BLaER1 treated with 17β-estradiol and CSF1 and Interleukin-3, amounts not matched to agents 10 nM and 100 nM (cell line): ENCODE measurements around the gene ERC1.

Experiments
- H3K27ac ChIP-seq, 11 experiments: shearing (Covaris generic); formaldehyde crosslinking; 2 replicates each; pipeline ENCODE4 v1.8.1; 2022
- H3K27me3 ChIP-seq, 11 experiments: shearing (Covaris generic); formaldehyde crosslinking; 2 replicates each; pipeline ENCODE4 v1.8.1; 2022
- H3K36me3 ChIP-seq, 11 experiments: shearing (Covaris generic); formaldehyde crosslinking; 2 replicates each; pipeline ENCODE4 v1.8.1; 2022
- H3K4me1 ChIP-seq, 10 experiments: shearing (Covaris generic); formaldehyde crosslinking; 2 replicates each; pipeline ENCODE4 v1.8.1; 2022
- H3K4me2 ChIP-seq, 11 experiments: shearing (Covaris generic); formaldehyde crosslinking; 2 replicates each; pipeline ENCODE4 v1.8.1; 2022
- H3K4me3 ChIP-seq, 10 experiments: shearing (Covaris generic); formaldehyde crosslinking; 2 replicates each; pipeline ENCODE4 v1.8.1; 2022
- H3K9ac ChIP-seq, 11 experiments: shearing (Covaris generic); formaldehyde crosslinking; 2 replicates each; pipeline ENCODE4 v1.8.1; 2022
- H3K9me3 ChIP-seq, 11 experiments: shearing (Covaris generic); formaldehyde crosslinking; replicated peaks in 1 of 11; 2 replicates each; pipeline ENCODE4 v1.8.1; 2022
- H4K20me1 ChIP-seq, 11 experiments: shearing (Covaris generic); formaldehyde crosslinking; 2 replicates each; pipeline ENCODE4 v1.8.1; 2022
- Cebpa-rat ChIP-seq, 11 experiments: shearing (Covaris generic); IDR thresholded peaks; 2 replicates each; pipeline ENCODE4 v1.8.1; 2022

The ERC1 gene

DNA sequence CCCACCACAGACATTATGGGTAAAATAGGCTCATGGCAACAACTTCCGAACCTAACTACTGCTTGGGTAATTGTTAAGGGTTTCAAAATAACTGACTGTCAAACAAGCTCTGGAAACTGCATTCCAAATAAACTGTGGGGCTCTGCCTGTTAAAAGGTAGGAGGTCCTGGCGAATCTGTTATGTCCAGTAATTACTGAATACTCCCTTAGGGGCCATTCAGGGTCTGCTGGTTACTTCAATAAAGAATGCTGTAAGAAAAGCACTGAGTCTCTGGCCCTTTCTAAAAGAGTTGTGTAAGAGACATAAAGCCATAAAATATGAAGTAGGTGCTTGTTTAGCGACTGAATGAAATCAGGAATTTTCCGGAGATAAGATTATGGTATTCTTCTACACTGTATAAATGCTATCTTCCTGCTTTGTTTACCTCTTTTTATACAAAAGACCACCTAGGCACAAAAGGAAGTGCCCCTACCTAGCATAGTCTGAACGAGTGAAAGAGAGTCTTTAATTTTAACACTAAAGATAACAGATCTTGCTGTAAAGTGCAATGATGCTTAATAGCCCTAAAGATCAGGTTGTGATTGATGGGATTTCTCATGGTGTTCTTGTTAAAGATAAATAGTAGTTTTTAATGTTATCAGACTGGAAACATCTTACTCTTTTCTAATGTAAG is 475.6 kb downstream of the ERC1 start:
- Histone ChIP-seq H3K36me3 (peaks cover 0 to 25% (median 7%) of the 10 kb centered on the region in 11 experiments; a peak in 11 of 22 replicates), H3K27ac (no peak overlapping the region), H3K4me1 (peaks cover 5 to 31% (median 27%) of the 10 kb centered on the region in 10 experiments; a peak in 18 of 20 replicates), H4K20me1 (no peaks in the 10 kb centered on the region; a peak in 1 of 22 replicates), H3K9ac (no peak overlapping the region), H3K27me3 (no peaks in the 10 kb centered on the region), H3K4me2 (no peak overlapping the region), H3K4me3 (no peak overlapping the region), H3K9me3 (peaks cover 0 to 10% (median 5%) of the 10 kb centered on the region in 11 experiments; a peak in 12 of 22 replicates)
- no peak for TF ChIP-seq Cebpa-rat (IDR thresholded peaks at IDR 0.05)

GRCh38 chr12:1467710-1468109 is 476.7 kb downstream of the ERC1 start:
- Histone ChIP-seq H3K36me3 (peaks cover 0 to 25% (median 7%) of the 10 kb centered on the region in 11 experiments; a peak in 11 of 22 replicates), H3K4me3 (no peak overlapping the region), H3K4me2 (no peak overlapping the region), H3K4me1 (peaks cover 16 to 42% (median 38%) of the 10 kb centered on the region in 10 experiments), H3K9ac (no peak overlapping the region), H3K9me3 (peaks cover 0 to 4% (median 0%) of the 10 kb centered on the region in 11 experiments; a peak in 1 of 22 replicates), H3K27ac (no peak overlapping the region), H3K27me3 (no peaks in the 10 kb centered on the region), H4K20me1 (no peaks in the 10 kb centered on the region; a peak in 1 of 22 replicates)
- TF ChIP-seq Cebpa-rat (IDR thresholded peaks at IDR 0.05), result no peak

DNA sequence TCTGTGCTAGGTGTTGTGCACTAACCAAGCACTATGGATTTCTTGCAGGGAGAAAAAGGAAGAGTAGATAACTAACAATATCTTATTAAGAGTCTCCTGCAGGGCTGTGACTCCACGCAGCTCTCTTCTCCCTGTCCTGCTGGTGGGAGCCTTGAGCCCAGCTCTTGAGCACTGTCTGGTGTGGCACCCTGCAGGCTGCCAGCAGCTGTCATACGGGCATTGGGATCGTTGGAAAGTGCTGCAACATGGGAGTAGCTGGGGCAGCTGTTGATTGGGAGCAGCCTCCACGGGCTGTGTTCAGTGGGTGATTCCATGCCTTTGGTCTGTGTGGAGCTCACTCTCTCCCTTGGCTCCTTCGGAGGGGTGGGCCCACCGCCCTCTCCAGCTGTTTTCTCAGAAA is 478.0 kb downstream of the ERC1 start:
- no peaks in the 10 kb centered on the region for H3K27me3 ChIP-seq

DNA sequence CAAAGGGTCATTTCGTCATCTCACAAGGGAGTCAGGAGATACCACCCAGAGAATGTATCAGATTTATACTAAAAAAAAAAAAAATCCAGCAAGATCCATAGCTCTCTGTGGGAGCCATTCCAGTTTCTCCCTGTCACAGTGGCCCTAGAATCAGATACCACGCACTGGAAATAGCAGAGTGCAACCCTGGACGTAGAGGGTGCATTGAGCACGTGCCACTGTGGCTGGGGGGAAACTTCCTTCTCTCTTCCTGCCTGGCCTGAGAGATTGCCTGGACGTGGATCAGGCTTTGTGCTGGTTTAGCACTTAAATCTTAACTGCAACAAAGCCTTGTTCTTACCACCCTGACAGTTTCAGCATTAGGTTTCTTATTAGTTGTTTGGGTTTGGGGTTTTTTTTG is 479.0 kb downstream of the ERC1 start:
- Histone ChIP-seq H3K4me3 (no peak overlapping the region), H3K9me3 (peaks cover 0 to 4% (median 0%) of the 10 kb centered on the region in 11 experiments; a peak in 1 of 22 replicates), H4K20me1 (peaks cover 0 to 5% (median 0%) of the 10 kb centered on the region in 11 experiments; a peak in 2 of 22 replicates), H3K36me3 (peaks cover 0 to 20% (median 7%) of the 10 kb centered on the region in 11 experiments; a peak in 11 of 22 replicates), H3K9ac (no peak overlapping the region), H3K27me3 (no peaks in the 10 kb centered on the region), H3K4me2 (peak overlapping the region in 4 of 11 experiments; percentile 13 to 36 (median 16); a peak in 7 of 22 replicates), H3K27ac (no peak overlapping the region), H3K4me1 (peaks cover 33 to 49% (median 48%) of the 10 kb centered on the region in 10 experiments)
- TF ChIP-seq Cebpa-rat (IDR thresholded peaks at IDR 0.05), result no peak

More for the DNA sequence above, 478.0 kb downstream of the ERC1 start:
- Histone ChIP-seq H3K9ac (no peak overlapping the region), H3K36me3 (peaks cover 0 to 25% (median 7%) of the 10 kb centered on the region in 11 experiments; a peak in 11 of 22 replicates), H3K4me1 (peaks cover 24 to 49% (median 45%) of the 10 kb centered on the region in 10 experiments), H3K9me3 (peaks cover 0 to 4% (median 0%) of the 10 kb centered on the region in 11 experiments; a peak in 1 of 22 replicates), H3K4me2 (no peak overlapping the region), H3K4me3 (no peak overlapping the region), H3K27ac (no peak overlapping the region), H4K20me1 (no peaks in the 10 kb centered on the region; a peak in 2 of 22 replicates)
- TF ChIP-seq Cebpa-rat (IDR thresholded peaks at IDR 0.05), result no peak

GRCh38 chr12:1471224-1471623 is 480.2 kb downstream of the ERC1 start:
- Histone ChIP-seq H3K4me2 (peak overlapping the region in 5 of 11 experiments; percentile 75 to 95 (median 81); a peak in 7 of 22 replicates), H3K4me1 (peaks cover 33 to 57% (median 48%) of the 10 kb centered on the region in 10 experiments), H3K36me3 (peaks cover 0 to 8% (median 4%) of the 10 kb centered on the region in 11 experiments; a peak in 5 of 22 replicates), H3K4me3 (no peak overlapping the region), H3K9ac (no peak overlapping the region), H4K20me1 (peaks cover 0 to 5% (median 0%) of the 10 kb centered on the region in 11 experiments; a peak in 2 of 22 replicates), H3K9me3 (no peaks in the 10 kb centered on the region), H3K27ac (no peak overlapping the region), H3K27me3 (no peaks in the 10 kb centered on the region)
- TF ChIP-seq Cebpa-rat (IDR thresholded peaks at IDR 0.05), result no peak

- Histone ChIP-seq H3K9ac (peak overlapping the region in 9 of 11 experiments; percentile 32 to 61 (median 46); a peak in 16 of 22 replicates), H3K36me3 (peaks cover 0 to 18% (median 3%) of the 10 kb centered on the region in 11 experiments; a peak in 3 of 22 replicates), H3K27me3 (no peaks in the 10 kb centered on the region), H3K27ac (peak overlapping the region in 10 of 11 experiments; percentile 4 to 79 (median 64); a peak in 17 of 22 replicates), H3K9me3 (no peaks in the 10 kb centered on the region), H4K20me1 (peaks cover 0 to 5% (median 0%) of the 10 kb centered on the region in 11 experiments; a peak in 2 of 22 replicates), H3K4me2 (peak overlapping the region; percentile 70 to 95 (median 81)), H3K4me3 (peak overlapping the region in 5 of 10 experiments; percentile 6 to 38 (median 31); a peak in 9 of 20 replicates), H3K4me1 (peaks cover 33 to 57% (median 48%) of the 10 kb centered on the region in 10 experiments)
- no peak for TF ChIP-seq Cebpa-rat (IDR thresholded peaks at IDR 0.05)
Measured at GRCh38 chr12:1473418-1473817, 482.4 kb downstream of the ERC1 start.

GRCh38 chr12:1474041-1474573 is 483.1 kb downstream of the ERC1 start:
- Histone ChIP-seq H3K27ac (peak overlapping the region in 9 of 11 experiments; percentile 43 to 79 (median 64); a peak in 18 of 22 replicates), H3K4me3 (peak overlapping the region in 5 of 10 experiments; percentile 6 to 38 (median 31); a peak in 7 of 20 replicates), H4K20me1 (peaks cover 0 to 5% (median 0%) of the 10 kb centered on the region in 11 experiments; a peak in 2 of 22 replicates), H3K4me2 (peak overlapping the region; percentile 70 to 95 (median 81)), H3K9me3 (no peaks in the 10 kb centered on the region), H3K36me3 (peaks cover 0 to 18% (median 3%) of the 10 kb centered on the region in 11 experiments; a peak in 3 of 22 replicates), H3K9ac (peak overlapping the region in 9 of 11 experiments; percentile 27 to 61 (median 46); a peak in 16 of 22 replicates), H3K27me3 (no peaks in the 10 kb centered on the region), H3K4me1 (peaks cover 33 to 57% (median 48%) of the 10 kb centered on the region in 10 experiments)
- TF ChIP-seq Cebpa-rat (IDR thresholded peaks at IDR 0.05), result no peak

- peaks cover 0 to 5% (median 0%) of the 10 kb centered on the region in 11 experiments; a peak in 1 of 22 replicates for H4K20me1 ChIP-seq
- peaks cover 0 to 18% (median 0%) of the 10 kb centered on the region in 11 experiments; a peak in 3 of 22 replicates for H3K36me3 ChIP-seq
- H3K9me3 ChIP-seq, result no peaks in the 10 kb centered on the region
- H3K27ac ChIP-seq, result peak overlapping the region in 9 of 11 experiments; percentile 31 to 79 (median 64); a peak in 16 of 22 replicates
- H3K4me2 ChIP-seq, result peak overlapping the region; percentile 70 to 95 (median 81); a peak in 21 of 22 replicates
- H3K4me1 ChIP-seq, result peaks cover 33 to 53% (median 47%) of the 10 kb centered on the region in 10 experiments
- no peaks in the 10 kb centered on the region for H3K27me3 ChIP-seq
- no peak overlapping the region for H3K4me3 ChIP-seq
- TF ChIP-seq Cebpa-rat (IDR thresholded peaks at IDR 0.05), result no peak
- H3K9ac ChIP-seq, result peak overlapping the region in 8 of 11 experiments; percentile 15 to 61 (median 52); a peak in 10 of 22 replicates
Measured at GRCh38 chr12:1474574-1475153, 483.6 kb downstream of the ERC1 start.
